ENCODE data around the gene KRTAP5-11.
"Not testable (repeated sequence)": the region's sequence is repeated elsewhere in the genome, so short reads cannot be mapped to it uniquely, and the experiment has no call there.

DNA sequence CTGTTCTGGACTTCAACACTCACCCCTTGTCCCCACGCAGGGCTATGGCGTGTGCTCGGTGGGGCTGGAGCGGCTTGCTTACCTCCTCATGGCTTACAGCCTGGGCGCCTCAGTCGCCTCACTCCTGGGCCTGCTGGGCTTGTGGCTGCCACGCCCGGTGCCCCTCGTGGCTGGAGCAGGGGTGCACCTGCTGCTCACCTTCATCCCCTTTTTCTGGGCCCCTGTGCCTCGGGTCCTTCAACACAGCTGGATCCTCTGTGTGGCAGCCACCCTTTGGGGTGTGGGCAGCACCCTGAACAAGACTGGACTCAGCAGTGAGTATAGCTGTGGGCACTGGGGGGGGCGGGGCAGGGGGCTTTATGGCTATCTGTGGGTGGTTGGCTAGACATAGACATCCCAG, 20.5 kb upstream of the KRTAP5-11 start:
- not testable (repeated sequence) for TF ChIP-seq CTCF (IDR thresholded peaks at IDR 0.05); EZH2 (IDR thresholded peaks at IDR 0.05; ENCODE audit: borderline replicate concordance, insufficient read depth, low read depth, low read length, poor library complexity, severe bottlenecking)

All from B cell (primary cell).